ENCODE data around the gene PTPRN. TPM values are rescaled to one million over a fixed set of nuclear protein-coding genes. Genes with fewer than 3 reads are reported as not detected.

PTPRN gene
- total RNA-seq (2021) (not detected in 2 replicates), Bru-seq, nascent RNA (percentile 4 among the genes with signal in this experiment), BruChase-seq, experiment 1, labeled RNA remaining after a 2-hour chase (percentile 11 among the genes with signal in this experiment), BruChase-seq, experiment 2, labeled RNA remaining after a 6-hour chase (percentile 5 among the genes with signal in this experiment)
- long read RNA-seq, result 0 reads

- TF ChIP-seq CTCF (conservative IDR thresholded peaks at IDR 0.05) (no peak), EZH2 (IDR thresholded peaks at IDR 0.05; ENCODE audit: low read depth) (no peak)
- no peak for DNase-seq
- no TSS peak for BruUV-seq (replicated peaks)
- no peaks in the 10 kb centered on the region for H3K4me1 ChIP-seq (replicated peaks; ENCODE audit: insufficient read depth)
- no peak within 1 kb of the TSS for H2AFZ ChIP-seq
- peaks cover 36% of the 10 kb centered on the region for H3K27me3 ChIP-seq (ENCODE audit: insufficient read depth, low read depth)
- POLR2A ChIA-PET (ENCODE audit: unreplicated experiment), result no interaction called here
- no peaks in the 10 kb centered on the region for H3F3A ChIP-seq (ENCODE audit: insufficient read depth, low read depth)
- H3K9me3 ChIP-seq (ENCODE audit: insufficient read depth, low read depth), result no peaks in the 10 kb centered on the region
- H3K79me2 ChIP-seq (ENCODE audit: low read depth), result no peaks in the 10 kb centered on the region
- 0 out of 2 replicates have a peak, but pooled peaks cover 3% of the 10 kb centered on the region for H4K20me1 ChIP-seq (ENCODE audit: insufficient read depth)
- H3K4me3 ChIP-seq, result no peak within 1 kb of the TSS
- peak within 1 kb of the TSS; percentile 26; the same call in 1 of the 2 replicates for H3K4me2 ChIP-seq
- intact Hi-C loops (cut with micrococcal nuclease; ENCODE audit: unreplicated experiment), result loop anchor here (5.0 to 10.0 kb wide), 2 partner anchors 58 to 254 kb away; no protein-coding TSS in a partner anchor
- CTCF ChIA-PET, result no interaction called here
- H3K36me3 ChIP-seq (ENCODE audit: low read depth), result no peaks in the 10 kb centered on the region
- no peaks in the 10 kb centered on the region for H3K9me2 ChIP-seq (ENCODE audit: insufficient read depth)
- no peak within 1 kb of the TSS for H3K27ac ChIP-seq
These were observed at the start of gene PTPRN for GRCh38 chr2:219309278-219309677. Gene PTPRN (minus strand): TSS chr2:219309401. CDS start chr2:219309332, 69 bp downstream.

DNA sequence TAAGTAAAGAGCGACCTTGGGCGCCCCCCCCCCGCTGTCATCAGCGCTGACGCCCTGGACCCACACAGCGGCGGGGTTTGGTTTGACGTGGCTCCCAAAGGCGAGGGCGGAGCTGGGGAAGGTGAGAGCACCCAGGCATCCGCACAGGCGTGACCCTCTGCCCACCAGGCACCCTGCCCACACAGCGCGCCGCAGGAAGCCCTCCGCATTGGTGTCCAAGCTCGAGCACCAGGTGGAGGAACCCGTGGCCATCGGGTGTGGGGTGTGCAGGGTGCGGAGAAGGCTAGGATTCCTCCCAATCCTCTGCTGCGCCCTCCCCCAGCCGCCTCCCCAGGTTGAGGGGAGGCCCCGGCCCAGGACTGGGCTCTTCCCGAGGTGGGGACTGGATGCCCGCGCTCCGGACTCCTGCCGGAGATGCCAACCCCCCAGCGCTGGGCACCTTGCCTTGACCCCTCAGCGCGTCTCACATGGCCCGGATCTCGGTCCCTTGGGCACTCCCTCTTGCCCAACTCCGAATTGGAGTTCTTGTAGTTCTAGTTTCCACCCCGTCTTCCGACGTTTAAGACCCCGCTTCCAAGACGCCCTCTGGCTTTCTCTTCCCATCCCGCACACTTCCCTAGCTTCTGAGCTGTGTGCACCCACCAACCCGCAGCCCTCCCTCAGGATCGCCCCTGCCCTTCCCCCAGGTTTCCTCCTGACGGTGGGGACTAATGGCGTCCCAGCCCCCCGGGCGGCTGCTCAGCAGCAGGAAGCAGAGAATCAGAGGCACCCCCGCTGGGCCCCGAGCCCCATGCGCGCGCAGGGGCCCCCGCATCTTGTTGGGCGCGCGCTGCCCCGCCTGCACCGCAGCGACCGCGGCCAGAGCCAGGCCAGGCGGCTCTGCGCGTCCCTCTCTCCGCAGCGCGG, 49.2 kb upstream of the PTPRN start:
- intact Hi-C loops (cut with micrococcal nuclease; ENCODE audit: unreplicated experiment), result no loop called here
- H3K9me3 ChIP-seq (ENCODE audit: insufficient read depth, low read depth), result no peaks in the 10 kb centered on the region
- peaks cover 36% of the 10 kb centered on the region for H3K27me3 ChIP-seq (ENCODE audit: insufficient read depth, low read depth)
- no peaks in the 10 kb centered on the region for H3K9me2 ChIP-seq (ENCODE audit: insufficient read depth)
- no peaks in the 10 kb centered on the region for H4K20me1 ChIP-seq (ENCODE audit: insufficient read depth)
- ChIA-PET POLR2A (ENCODE audit: unreplicated experiment) (no interaction called here), CTCF (interaction anchor here (0.9 kb wide), 1 partner anchor 140 kb away, joined by 9 read pairs; no protein-coding TSS in a partner anchor)
- no peak overlapping the region for H3K27ac ChIP-seq
- DNase-seq, result no peak
- BruUV-seq (replicated peaks), result no TSS peak
- no peaks in the 10 kb centered on the region for H3K79me2 ChIP-seq (ENCODE audit: low read depth)
- no peak overlapping the region for H3K4me2 ChIP-seq
- H3K36me3 ChIP-seq (ENCODE audit: low read depth), result no peaks in the 10 kb centered on the region
- no peaks in the 10 kb centered on the region for H3K4me1 ChIP-seq (replicated peaks; ENCODE audit: insufficient read depth)
- H2AFZ ChIP-seq, result no peak overlapping the region
- no peak for TF ChIP-seq CTCF (conservative IDR thresholded peaks at IDR 0.05)
- no peak for TF ChIP-seq EZH2 (IDR thresholded peaks at IDR 0.05; ENCODE audit: low read depth)
- H3K4me3 ChIP-seq, result no peak overlapping the region
- no peaks in the 10 kb centered on the region for H3F3A ChIP-seq (ENCODE audit: insufficient read depth, low read depth)

DNA sequence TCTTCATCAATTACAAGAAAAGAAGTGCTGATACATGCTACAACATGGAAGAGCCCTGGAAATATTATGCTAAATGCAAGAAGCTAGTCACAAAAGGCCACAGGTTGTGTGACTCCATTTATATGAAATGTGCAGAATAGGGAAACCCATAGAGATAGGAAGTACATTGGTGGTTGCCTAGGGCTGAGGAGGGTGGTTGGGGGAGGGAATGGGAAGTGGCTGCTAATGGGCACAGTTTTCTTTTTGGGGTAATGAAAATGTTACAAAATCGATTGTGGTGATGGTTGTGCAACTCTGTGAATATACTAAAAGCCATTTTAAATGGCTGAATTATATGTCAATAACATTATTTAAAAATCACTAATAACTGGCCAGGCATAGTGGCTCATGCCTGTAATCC, 47.6 kb upstream of the PTPRN start:
- no peaks in the 10 kb centered on the region for H3K9me3 ChIP-seq (ENCODE audit: insufficient read depth, low read depth)
- intact Hi-C loops (cut with micrococcal nuclease; ENCODE audit: unreplicated experiment), result no loop called here
- no TSS peak for BruUV-seq (replicated peaks)
- H3K4me1 ChIP-seq (replicated peaks; ENCODE audit: insufficient read depth), result no peaks in the 10 kb centered on the region
- no peak overlapping the region for H2AFZ ChIP-seq
- H3K36me3 ChIP-seq (ENCODE audit: low read depth), result no peaks in the 10 kb centered on the region
- no peak overlapping the region for H3K4me2 ChIP-seq
- TF ChIP-seq CTCF (conservative IDR thresholded peaks at IDR 0.05) (no peak), EZH2 (IDR thresholded peaks at IDR 0.05; ENCODE audit: low read depth) (no peak)
- ChIA-PET POLR2A (ENCODE audit: unreplicated experiment) (interaction anchor here (0.7 kb wide), 1 partner anchor 193 kb away, joined by 5 read pairs; no protein-coding TSS in a partner anchor), CTCF (interaction anchor here (0.7 kb wide), 1 partner anchor 740 kb away, joined by 4 read pairs; no protein-coding TSS in a partner anchor)
- H4K20me1 ChIP-seq (ENCODE audit: insufficient read depth), result no peaks in the 10 kb centered on the region
- no peaks in the 10 kb centered on the region for H3K9me2 ChIP-seq (ENCODE audit: insufficient read depth)
- H3K27me3 ChIP-seq (ENCODE audit: insufficient read depth, low read depth), result peaks cover 43% of the 10 kb centered on the region
- no peaks in the 10 kb centered on the region for H3K79me2 ChIP-seq (ENCODE audit: low read depth)
- DNase-seq, result no peak
- no peak overlapping the region for H3K27ac ChIP-seq
- H3F3A ChIP-seq (ENCODE audit: insufficient read depth, low read depth), result no peaks in the 10 kb centered on the region
- no peak overlapping the region for H3K4me3 ChIP-seq
